Lung (tissue), 12 donors: ENCODE data around the gene PIAS2. TPM values are rescaled to one million over a fixed set of nuclear protein-coding genes. Genes with fewer than 3 reads are reported as not detected.
"Not testable (repeated sequence)": the region's sequence is repeated elsewhere in the genome, so short reads cannot be mapped to it uniquely, and the experiment has no call there.

ENCODE experiments used
- ATAC-seq: fragments of 200-7000 bp; cut with Tn5 transposase; one replicate; pipeline ENCODE4 v1.9.1; 2020; ENCODE audit warnings: moderate number of reproducible peaks; ENCODE audit not compliant: insufficient read depth, low FRiP score
- DNase-seq, 3 donors: peaks; one replicate each; pipeline ENCODE4 v3.0.0-alpha.2; 2013 to 2017
- H3K27ac ChIP-seq, 2 donors: one replicate each; pipeline ENCODE4 v1.5.1; 2013; ENCODE audit warnings: mild to moderate bottlenecking in 2 of 2, moderate library complexity in 2 of 2, control low read depth in 1 of 2, inconsistent platforms in 1 of 2, low read depth in 1 of 2, low read length in 1 of 2
- H3K27me3 ChIP-seq, 3 donors: one replicate each; pipeline ENCODE4 v1.5.1; 2013; ENCODE audit warnings: low read length in 2 of 3; ENCODE audit not compliant: control insufficient read depth in 3 of 3, insufficient read depth in 3 of 3
- H3K36me3 ChIP-seq, 4 donors: one replicate each; pipeline ENCODE4 v1.5.1; 2013; ENCODE audit warnings: low read length in 4 of 4, mild to moderate bottlenecking in 1 of 4, moderate library complexity in 1 of 4; ENCODE audit not compliant: control insufficient read depth in 4 of 4, insufficient read depth in 4 of 4
- H3K4me1 ChIP-seq, 5 donors: one replicate each; pipeline ENCODE4 v1.5.1; 2013; ENCODE audit warnings: low read length in 5 of 5, mild to moderate bottlenecking in 2 of 5, moderate library complexity in 1 of 5; ENCODE audit not compliant: control insufficient read depth in 5 of 5, insufficient read depth in 5 of 5
- H3K4me3 ChIP-seq: one replicate; pipeline ENCODE4 v1.5.1; 2013; ENCODE audit warnings: mild to moderate bottlenecking, control low read depth, moderate library complexity
- H3K9ac ChIP-seq, 2 donors: one replicate each; pipeline ENCODE4 v1.5.1; 2013; ENCODE audit warnings: low read length in 2 of 2, control low read depth in 1 of 2; ENCODE audit not compliant: insufficient read depth in 1 of 2
- H3K9me3 ChIP-seq, 4 donors: one replicate each; pipeline ENCODE4 v1.5.1; 2013; ENCODE audit warnings: low read length in 3 of 4, mild to moderate bottlenecking in 1 of 4, moderate library complexity in 1 of 4; ENCODE audit not compliant: control insufficient read depth in 4 of 4, insufficient read depth in 3 of 4
- CTCF ChIP-seq: IDR thresholded peaks from 2 replicates; pipeline ENCODE4 v1.5.1; 2012; ENCODE audit warnings: mild to moderate bottlenecking; ENCODE audit errors: control extremely low read depth, extremely low read depth
- WGBS, 2 donors: extraction: QIAGEN DNeasy Blood & Tissue Kit; methylation state at CpG; one replicate each; pipeline ENCODE4 v1.1.7; 2013; 5-methylcytosine and 5-hydroxymethylcytosine counted together
- polyA plus RNA-seq, 2 donors: library from polyadenylated mRNA; stranded (reverse); fragments of 200-250 nt; gene quantifications; one replicate each; pipeline ENCODE4 v1.2.1, GENCODE V29; 2013
- total RNA-seq, 2 donors: library from RNA; depleted of rRNA in 1 of 2; stranded (reverse); fragments of >200 nt in 1 of 2; gene quantifications; one replicate each; pipeline ENCODE4 v1.2.1, GENCODE V29; 2014 to 2021
- donor health status: control.
- donor health status: control.
- donor health status: Bipolar disorder and iron deficiency.
- donor health status: healthy.
- donor health status: DM: yes; HTN: yes; CAD: no.

Gene PIAS2
- total and polyA plus RNA-seq, 4 donors = 4.2 to 47.6 (median 18.0) TPM

GRCh38 chr18:46809145-46809544, 108.2 kb downstream of the PIAS2 start:
- no peak overlapping the region for H3K27ac ChIP-seq
- TF ChIP-seq CTCF = no peak
- H3K36me3 ChIP-seq = no peaks in the 10 kb centered on the region
- 97% methylated on average over 5 of the region's 5 CpGs for WGBS, 2 donors
- DNase-seq = no peak
- no peak overlapping the region for H3K4me3 ChIP-seq
- H3K9ac ChIP-seq = no peak overlapping the region
- no peak for ATAC-seq
- H3K27me3 ChIP-seq = no peaks in the 10 kb centered on the region
- no peaks in the 10 kb centered on the region for H3K9me3 ChIP-seq
- H3K4me1 ChIP-seq = no peaks in the 10 kb centered on the region

DNA sequence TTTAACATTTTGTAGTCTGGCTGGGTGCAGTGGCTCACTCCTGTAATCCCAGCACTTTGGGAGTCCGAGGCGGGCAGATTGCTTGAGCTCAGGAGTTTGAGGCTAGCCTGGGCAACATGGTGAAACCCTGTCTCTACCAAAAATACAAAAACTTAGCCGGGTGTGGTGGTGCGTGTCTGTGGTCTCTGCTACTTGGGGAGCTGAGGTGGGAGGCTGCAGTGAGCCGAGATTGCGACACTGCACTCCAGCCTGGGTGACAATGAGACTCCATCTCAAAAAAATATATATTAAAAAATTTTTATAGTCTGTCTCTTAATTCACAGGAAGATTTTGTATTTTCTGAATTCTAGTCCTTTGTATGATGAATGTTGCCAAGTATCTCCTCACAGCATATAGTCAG, 121.4 kb downstream of the PIAS2 start:
- DNase-seq, H3K27ac ChIP-seq, H3K27me3 ChIP-seq, H3K9me3 ChIP-seq, H3K4me3 ChIP-seq, H3K36me3 ChIP-seq, ATAC-seq, H3K9ac ChIP-seq, H3K4me1 ChIP-seq: not testable (repeated sequence)
- WGBS, 2 donors = 95 to 96% methylated on average over 6 of the region's 6 CpGs

- no peak overlapping the region for H3K9ac ChIP-seq
- no peaks in the 10 kb centered on the region for H3K36me3 ChIP-seq
- H3K27ac ChIP-seq = no peak overlapping the region
- no peak overlapping the region for H3K4me3 ChIP-seq
- WGBS, 2 donors = 82 to 92% methylated on average over 1 of the region's 1 CpG
- TF ChIP-seq CTCF = no peak
- DNase-seq (no peak), ATAC-seq (no peak)
- H3K4me1 ChIP-seq = no peaks in the 10 kb centered on the region
- peaks cover 0 to 2% (median 0%) of the 10 kb centered on the region in 3 donors for H3K27me3 ChIP-seq
- peaks cover 0 to 4% (median 2%) of the 10 kb centered on the region in 4 donors for H3K9me3 ChIP-seq
These were observed 122.7 kb downstream of the PIAS2 start for GRCh38 chr18:46794607-46795006.

GRCh38 chr18:46793565-46793964, 123.7 kb downstream of the PIAS2 start:
- TF ChIP-seq CTCF = no peak
- no peak overlapping the region for H3K27ac ChIP-seq
- H3K36me3 ChIP-seq = no peaks in the 10 kb centered on the region
- H3K27me3 ChIP-seq = peaks cover 0 to 2% (median 0%) of the 10 kb centered on the region in 3 donors
- H3K4me1 ChIP-seq = no peaks in the 10 kb centered on the region
- peaks cover 0 to 4% (median 2%) of the 10 kb centered on the region in 4 donors for H3K9me3 ChIP-seq
- no peak overlapping the region for H3K9ac ChIP-seq
- WGBS, 2 donors = 74 to 84% methylated on average over 3 of the region's 3 CpGs
- no peak overlapping the region for H3K4me3 ChIP-seq
- DNase-seq (no peak), ATAC-seq (no peak)
